ENCODE results near the gene FIZ1.

FIZ1 gene

GRCh38 chr19:55599468-55599841, at the start of gene FIZ1:
Gene FIZ1 (minus strand): TSS chr19:55599517. CDS start chr19:55597865, 1,652 bp downstream.
- DNase-seq (ENCODE audit: low spot score in 2 of 2): peak; percentile 96 to 99
- peaks cover 20% of the 10 kb centered on the region for H3K36me3 ChIP-seq (replicated peaks)
- peak within 1 kb of the TSS; percentile 98 for H3K4me3 ChIP-seq
- in situ Hi-C loops (cut with MboI; ENCODE audit: low sequenced_read_pairs): no loop called here
- no peaks in the 10 kb centered on the region for H3K27me3 ChIP-seq (ENCODE audit: low read depth)
- peaks cover 14% of the 10 kb centered on the region for H3K4me1 ChIP-seq
- no peaks in the 10 kb centered on the region for H3K9me3 ChIP-seq

GRCh38 chr19:55648585-55649267, 49.4 kb upstream of the FIZ1 start:
- no peaks in the 10 kb centered on the region for H3K9me3 ChIP-seq
- in situ Hi-C loops (cut with MboI; ENCODE audit: low sequenced_read_pairs): no loop called here
- H3K4me3 ChIP-seq: peak overlapping the region; percentile 96
- no peaks in the 10 kb centered on the region for H3K27me3 ChIP-seq (ENCODE audit: low read depth)
- peaks cover 25% of the 10 kb centered on the region for H3K36me3 ChIP-seq (replicated peaks)
- DNase-seq (ENCODE audit: low spot score in 2 of 2): no peak
- peaks cover 8% of the 10 kb centered on the region for H3K4me1 ChIP-seq

GRCh38 chr19:55647732-55648584, 48.6 kb upstream of the FIZ1 start, which contains the start of gene CCDC106:
Gene CCDC106 (plus strand): TSS chr19:55648212. CDS start chr19:55649047, 835 bp downstream.
- peaks cover 25% of the 10 kb centered on the region for H3K36me3 ChIP-seq (replicated peaks)
- H3K27me3 ChIP-seq (ENCODE audit: low read depth): no peaks in the 10 kb centered on the region
- peak within 1 kb of the TSS; percentile 96 for H3K4me3 ChIP-seq
- in situ Hi-C loops (cut with MboI; ENCODE audit: low sequenced_read_pairs): no loop called here
- H3K4me1 ChIP-seq: peaks cover 11% of the 10 kb centered on the region
- H3K9me3 ChIP-seq: no peaks in the 10 kb centered on the region
- DNase-seq (ENCODE audit: low spot score in 2 of 2): peak; percentile 72 to 88

GRCh38 chr19:55646889-55647731, 47.8 kb upstream of the FIZ1 start:
- Histone ChIP-seq H3K4me1 (peaks cover 15% of the 10 kb centered on the region), H3K27me3 (ENCODE audit: low read depth) (no peaks in the 10 kb centered on the region), H3K4me3 (peak overlapping the region; percentile 96), H3K9me3 (no peaks in the 10 kb centered on the region), H3K36me3 (replicated peaks) (peaks cover 25% of the 10 kb centered on the region)
- in situ Hi-C loops (cut with MboI; ENCODE audit: low sequenced_read_pairs): no loop called here
- no peak for DNase-seq (ENCODE audit: low spot score in 2 of 2)

GRCh38 chr19:55645512-55645881, 46.2 kb upstream of the FIZ1 start:
- in situ Hi-C loops (cut with MboI; ENCODE audit: low sequenced_read_pairs): no loop called here
- H3K27me3 ChIP-seq (ENCODE audit: low read depth): no peaks in the 10 kb centered on the region
- H3K4me3 ChIP-seq: no peak overlapping the region
- peaks cover 16% of the 10 kb centered on the region for H3K4me1 ChIP-seq
- H3K9me3 ChIP-seq: no peaks in the 10 kb centered on the region
- peaks cover 25% of the 10 kb centered on the region for H3K36me3 ChIP-seq (replicated peaks)
- no peak for DNase-seq (ENCODE audit: low spot score in 2 of 2)

- Histone ChIP-seq H3K4me3 (peak overlapping the region; percentile 78; the same call in 1 of the 2 replicates), H3K36me3 (replicated peaks) (peaks cover 25% of the 10 kb centered on the region), H3K4me1 (peaks cover 21% of the 10 kb centered on the region), H3K9me3 (no peaks in the 10 kb centered on the region), H3K27me3 (ENCODE audit: low read depth) (no peaks in the 10 kb centered on the region)
- no peak for DNase-seq (ENCODE audit: low spot score in 2 of 2)
- in situ Hi-C loops (cut with MboI; ENCODE audit: low sequenced_read_pairs): no loop called here
Measured at GRCh38 chr19:55644842-55645511, 45.7 kb upstream of the FIZ1 start.

GRCh38 chr19:55644191-55644833, 45.0 kb upstream of the FIZ1 start:
- Histone ChIP-seq H3K4me3 (peak overlapping the region; percentile 78), H3K9me3 (no peaks in the 10 kb centered on the region), H3K4me1 (peaks cover 24% of the 10 kb centered on the region), H3K27me3 (ENCODE audit: low read depth) (no peaks in the 10 kb centered on the region), H3K36me3 (replicated peaks) (peaks cover 25% of the 10 kb centered on the region)
- in situ Hi-C loops (cut with MboI; ENCODE audit: low sequenced_read_pairs): no loop called here
- no peak for DNase-seq (ENCODE audit: low spot score in 2 of 2)

GRCh38 chr19:55643887-55644176, 44.5 kb upstream of the FIZ1 start:
- H3K36me3 ChIP-seq (replicated peaks): peaks cover 25% of the 10 kb centered on the region
- H3K4me3 ChIP-seq: peak overlapping the region; percentile 78
- no peaks in the 10 kb centered on the region for H3K27me3 ChIP-seq (ENCODE audit: low read depth)
- no peak for DNase-seq (ENCODE audit: low spot score in 2 of 2)
- H3K9me3 ChIP-seq: no peaks in the 10 kb centered on the region
- H3K4me1 ChIP-seq: peaks cover 26% of the 10 kb centered on the region
- in situ Hi-C loops (cut with MboI; ENCODE audit: low sequenced_read_pairs): no loop called here

- Histone ChIP-seq H3K36me3 (replicated peaks) (peaks cover 25% of the 10 kb centered on the region), H3K27me3 (ENCODE audit: low read depth) (no peaks in the 10 kb centered on the region), H3K9me3 (no peaks in the 10 kb centered on the region), H3K4me1 (peaks cover 26% of the 10 kb centered on the region), H3K4me3 (peak within 1 kb of the TSS; percentile 78)
- in situ Hi-C loops (cut with MboI; ENCODE audit: low sequenced_read_pairs): no loop called here
- peak; percentile 69 to 87 for DNase-seq (ENCODE audit: low spot score in 2 of 2)
Measured at GRCh38 chr19:55643003-55643886, 43.9 kb upstream of the FIZ1 start, which contains the start of gene ZNF581. Gene ZNF581 (plus strand): TSS chr19:55643649. CDS start chr19:55644572, 923 bp downstream.

GRCh38 chr19:55642153-55643002, 43.1 kb upstream of the FIZ1 start:
- Histone ChIP-seq H3K9me3 (no peaks in the 10 kb centered on the region), H3K4me3 (peak overlapping the region; percentile 78), H3K36me3 (replicated peaks) (peaks cover 25% of the 10 kb centered on the region), H3K4me1 (peaks cover 24% of the 10 kb centered on the region), H3K27me3 (ENCODE audit: low read depth) (no peaks in the 10 kb centered on the region)
- in situ Hi-C loops (cut with MboI; ENCODE audit: low sequenced_read_pairs): no loop called here
- peak in 1 of 2 experiments; percentile 60 for DNase-seq (ENCODE audit: low spot score in 2 of 2)

GRCh38 chr19:55641426-55642152, 42.3 kb upstream of the FIZ1 start:
- Histone ChIP-seq H3K9me3 (no peaks in the 10 kb centered on the region), H3K36me3 (replicated peaks) (peaks cover 19% of the 10 kb centered on the region), H3K27me3 (ENCODE audit: low read depth) (no peaks in the 10 kb centered on the region), H3K4me3 (peak overlapping the region; percentile 78), H3K4me1 (peaks cover 19% of the 10 kb centered on the region)
- no peak for DNase-seq (ENCODE audit: low spot score in 2 of 2)
- in situ Hi-C loops (cut with MboI; ENCODE audit: low sequenced_read_pairs): no loop called here
